Colon (tissue), 2 donors: ENCODE measurements around the gene FUT2.

Source experiments
- FAIRE-seq: peaks from 2 replicates; lab custom pipeline; 2012; peaks lifted over from hg19 to GRCh38; lab: Jason Lieb, UNC
- donor health status: control.
- donor health status: control.

Gene FUT2

GRCh38 chr19:48751845-48752495, 56.2 kb downstream of the FUT2 start:
- FAIRE-seq: no peak

- FAIRE-seq: no peak
Measured at GRCh38 chr19:48752496-48753365, 57.0 kb downstream of the FUT2 start, which contains the start of gene FUT1. TSS of gene FUT1 (minus strand) at chr19:48752641. CDS start at chr19:48751281, 1,360 bp downstream.

- FAIRE-seq: no peak
Measured at GRCh38 chr19:48755084-48755641, 59.4 kb downstream of the FUT2 start, which contains the start of gene FGF21. TSS of gene FGF21 (plus strand) at chr19:48755524. CDS start at chr19:48756237, 713 bp downstream.
